ENCODE measurements around the gene NUDT7. TPM values are rescaled to one million over a fixed set of nuclear protein-coding genes. Genes with fewer than 3 reads are reported as not detected.

NUDT7 gene
- total RNA-seq, 1 experiment from 2014 or later = 6.7 TPM

DNA sequence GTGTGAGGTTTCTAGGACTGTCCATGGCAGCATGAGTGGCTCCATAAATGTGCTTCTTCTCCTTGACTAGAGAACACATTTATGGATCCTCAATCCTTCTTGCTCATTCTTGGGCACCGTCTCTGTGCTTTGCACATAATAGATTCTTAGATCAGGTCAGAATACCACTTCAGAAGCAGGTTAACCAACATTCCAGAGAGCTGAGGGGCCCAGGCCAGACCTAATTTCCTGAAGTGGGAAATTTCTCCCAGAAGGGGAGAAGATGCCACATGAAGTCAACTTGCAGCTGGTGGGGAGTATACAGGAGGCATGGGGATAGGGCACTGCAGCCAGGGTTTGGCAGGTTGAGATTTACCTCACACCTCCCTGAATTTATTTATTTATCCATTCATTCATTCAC lies 41.7 kb downstream of the NUDT7 start:
- TF ChIP-seq CTCF (IDR thresholded peaks at IDR 0.05; ENCODE audit: unreplicated experiment) = no peak
- H3K4me3 Mint-ChIP-seq (ENCODE audit: unreplicated experiment) = no peak overlapping the region
- H3K36me3 Mint-ChIP-seq (ENCODE audit: insufficient read depth, unreplicated experiment) = no peaks in the 10 kb centered on the region
- ChIA-PET CTCF (interaction anchor here (0.6 kb wide), 3 partner anchors 105 to 454 kb away, joined by 3 read pairs; no protein-coding TSS in a partner anchor), POLR2A (no interaction called here)
- no peaks in the 10 kb centered on the region for H3K27me3 Mint-ChIP-seq (ENCODE audit: insufficient read depth, unreplicated experiment)
- no peak overlapping the region for H3K27ac Mint-ChIP-seq (ENCODE audit: low read depth, unreplicated experiment)
- intact Hi-C loops (cut with micrococcal nuclease) = no loop called here
- no peak for DNase-seq (ENCODE audit: unreplicated experiment)
- BruUV-seq (replicated peaks) = no TSS peak
- peaks cover 2% of the 10 kb centered on the region for H3K9me3 Mint-ChIP-seq (ENCODE audit: unreplicated experiment)
- peaks cover 14% of the 10 kb centered on the region for H3K4me1 Mint-ChIP-seq (ENCODE audit: insufficient read depth, unreplicated experiment)

GRCh38 chr16:77767211-77767610 lies 44.9 kb downstream of the NUDT7 start:
- H3K36me3 Mint-ChIP-seq (ENCODE audit: insufficient read depth, unreplicated experiment) = no peaks in the 10 kb centered on the region
- no peak overlapping the region for H3K27ac Mint-ChIP-seq (ENCODE audit: low read depth, unreplicated experiment)
- TF ChIP-seq CTCF (IDR thresholded peaks at IDR 0.05; ENCODE audit: unreplicated experiment) = no peak
- no peak overlapping the region for H3K4me3 Mint-ChIP-seq (ENCODE audit: unreplicated experiment)
- BruUV-seq (replicated peaks) = no TSS peak
- no peaks in the 10 kb centered on the region for H3K27me3 Mint-ChIP-seq (ENCODE audit: insufficient read depth, unreplicated experiment)
- intact Hi-C loops (cut with micrococcal nuclease) = no loop called here
- no peaks in the 10 kb centered on the region for H3K9me3 Mint-ChIP-seq (ENCODE audit: unreplicated experiment)
- ChIA-PET CTCF (interaction anchor here (0.7 kb wide), 1 partner anchor 60 kb away, joined by 3 read pairs; no protein-coding TSS in a partner anchor), POLR2A (no interaction called here)
- peaks cover 8% of the 10 kb centered on the region for H3K4me1 Mint-ChIP-seq (ENCODE audit: insufficient read depth, unreplicated experiment)
- DNase-seq (ENCODE audit: unreplicated experiment) = peak; percentile 45

DNA sequence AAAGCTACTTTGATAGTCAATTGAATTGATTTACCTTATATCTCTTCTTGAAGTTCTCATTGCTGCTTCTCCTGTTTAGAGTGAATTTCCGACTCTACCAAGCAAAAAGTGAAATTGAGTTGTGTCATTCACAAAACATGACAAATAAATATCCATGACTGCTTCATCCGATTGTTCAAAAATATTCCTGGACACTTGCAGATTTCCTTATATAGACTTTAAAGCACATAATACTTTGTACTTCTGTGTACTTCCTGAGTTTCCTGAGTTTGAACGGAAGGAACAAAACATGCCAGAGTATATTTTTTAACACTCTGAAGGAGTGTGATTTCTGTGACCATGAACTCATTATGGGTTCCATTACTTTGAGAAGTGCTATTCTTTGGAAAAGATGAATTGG lies 45.5 kb downstream of the NUDT7 start:
- no peaks in the 10 kb centered on the region for H3K36me3 Mint-ChIP-seq (ENCODE audit: insufficient read depth, unreplicated experiment)
- POLR2A ChIA-PET = no interaction called here
- TF ChIP-seq CTCF (IDR thresholded peaks at IDR 0.05; ENCODE audit: unreplicated experiment) = no peak
- H3K27ac Mint-ChIP-seq (ENCODE audit: low read depth, unreplicated experiment) = no peak overlapping the region
- no peaks in the 10 kb centered on the region for H3K27me3 Mint-ChIP-seq (ENCODE audit: insufficient read depth, unreplicated experiment)
- CTCF ChIA-PET = no interaction called here
- H3K9me3 Mint-ChIP-seq (ENCODE audit: unreplicated experiment) = no peaks in the 10 kb centered on the region
- no TSS peak for BruUV-seq (replicated peaks)
- H3K4me3 Mint-ChIP-seq (ENCODE audit: unreplicated experiment) = no peak overlapping the region
- no peak for DNase-seq (ENCODE audit: unreplicated experiment)
- peaks cover 8% of the 10 kb centered on the region for H3K4me1 Mint-ChIP-seq (ENCODE audit: insufficient read depth, unreplicated experiment)
- intact Hi-C loops (cut with micrococcal nuclease) = no loop called here

- ChIA-PET POLR2A (no interaction called here), CTCF (interaction anchor here (0.6 kb wide), 2 partner anchors 25 to 956 kb away, joined by 3 read pairs; no protein-coding TSS in a partner anchor)
- intact Hi-C loops (cut with micrococcal nuclease) = no loop called here
- Mint-ChIP-seq H3K4me3 (ENCODE audit: unreplicated experiment) (no peak overlapping the region), H3K36me3 (ENCODE audit: insufficient read depth, unreplicated experiment) (no peaks in the 10 kb centered on the region), H3K9me3 (ENCODE audit: unreplicated experiment) (no peaks in the 10 kb centered on the region), H3K27me3 (ENCODE audit: insufficient read depth, unreplicated experiment) (no peaks in the 10 kb centered on the region), H3K27ac (ENCODE audit: low read depth, unreplicated experiment) (no peak overlapping the region), H3K4me1 (ENCODE audit: insufficient read depth, unreplicated experiment) (peaks cover 18% of the 10 kb centered on the region)
- no TSS peak for BruUV-seq (replicated peaks)
- no peak for TF ChIP-seq CTCF (IDR thresholded peaks at IDR 0.05; ENCODE audit: unreplicated experiment)
- peak; percentile 34 for DNase-seq (ENCODE audit: unreplicated experiment)
These were observed 53.9 kb downstream of the NUDT7 start for GRCh38 chr16:77775911-77776909.
